Islet precursor cell (in vitro differentiated cells): Measurements from ENCODE around the gene METTL1.
A peak's percentile ranks its signal among the peaks of the same experiment; 100 is the strongest.
"Not testable (repeated sequence)": the region's sequence is repeated elsewhere in the genome, so short reads cannot be mapped to it uniquely, and the experiment has no call there.

Experiments
- DNase-seq: peaks from one replicate; pipeline ENCODE4 v3.0.0-alpha.2; 2018

The METTL1 gene

DNA sequence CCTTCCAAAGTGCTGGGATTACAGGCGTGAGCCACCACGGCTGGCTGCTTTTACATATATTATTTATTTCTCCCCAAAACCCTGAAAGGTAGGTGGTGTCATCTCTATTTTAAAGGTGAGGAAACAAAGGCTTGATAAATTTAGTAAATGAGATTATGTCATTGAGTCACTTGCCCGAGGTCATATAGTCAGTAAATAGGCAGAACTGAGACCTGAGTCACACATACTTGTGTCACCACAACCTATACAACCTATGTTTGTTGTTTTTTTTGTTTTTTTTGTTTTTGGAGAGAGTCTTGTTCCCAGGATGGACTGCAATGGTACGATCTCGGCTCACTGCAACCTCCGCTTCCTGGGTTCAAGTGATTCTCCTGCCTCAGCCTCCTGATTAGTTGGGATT lies 23.4 kb upstream of the METTL1 start:
- no peak for DNase-seq

GRCh38 chr12:57793920-57794319 lies 22.0 kb upstream of the METTL1 start:
- DNase-seq: no peak

DNA sequence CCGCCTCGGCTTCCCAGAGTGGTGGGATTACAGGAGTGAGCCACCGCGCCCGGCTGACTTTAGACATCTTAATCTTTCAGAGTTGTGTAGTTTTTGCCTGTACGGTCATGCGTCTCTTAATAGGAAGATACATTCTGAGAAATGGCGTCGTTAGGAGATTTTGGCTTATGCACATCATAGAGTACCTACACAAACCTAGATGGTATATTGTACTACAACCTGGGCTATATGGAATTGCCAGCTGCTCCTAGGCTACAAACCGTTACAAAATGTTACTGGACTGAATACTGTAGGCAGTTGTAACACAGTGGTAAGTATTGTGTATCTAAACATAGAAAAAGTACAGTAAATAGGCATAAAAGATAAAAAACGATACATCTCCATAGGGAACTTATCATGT lies 12.0 kb upstream of the METTL1 start:
- DNase-seq: no peak

- DNase-seq: no peak
Observed at GRCh38 chr12:57783466-57783801, 11.5 kb upstream of the METTL1 start.

GRCh38 chr12:57782608-57783465 lies 10.9 kb upstream of the METTL1 start, which contains the start of gene TSFM:
Gene TSFM, plus strand, starts transcription at chr12:57782787. Its CDS starts 15 bp downstream, at chr12:57782802.
- DNase-seq: peak; percentile 97

DNA sequence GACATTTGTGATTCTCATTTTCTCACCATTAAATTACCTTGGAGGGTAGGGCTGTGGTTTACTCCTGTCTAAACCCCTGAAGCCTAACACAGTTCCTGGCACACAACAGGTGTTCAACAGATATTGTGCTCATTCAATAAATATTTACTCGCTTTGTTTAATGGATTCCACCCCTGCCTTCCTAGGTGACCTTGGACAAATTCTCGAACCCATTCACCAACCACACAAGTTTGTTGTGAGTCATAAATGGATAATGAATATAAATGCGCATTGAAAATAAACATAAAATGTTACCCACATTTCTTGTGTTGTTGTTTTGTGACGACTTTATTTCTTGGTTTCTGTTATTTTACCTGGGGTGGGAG lies 10.3 kb upstream of the METTL1 start:
- no peak for DNase-seq

DNA sequence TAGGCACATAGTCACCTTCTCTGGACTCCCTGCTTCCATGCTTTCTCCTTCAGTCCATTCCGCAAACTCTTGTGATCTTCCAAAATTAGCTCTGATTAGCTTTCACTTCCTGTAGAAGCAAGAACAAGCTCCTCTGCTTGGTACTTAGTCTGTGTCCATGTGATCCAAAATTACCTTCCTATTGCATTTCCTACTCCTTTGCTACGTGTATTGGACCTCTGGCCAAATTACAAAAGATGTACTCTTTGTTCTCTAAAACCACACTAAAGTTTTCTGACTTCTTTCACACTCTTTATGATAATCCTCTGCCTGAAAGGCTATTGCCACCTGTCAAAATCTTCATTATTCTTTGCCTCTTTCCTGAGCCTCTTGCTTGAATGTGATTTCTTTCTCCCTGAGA lies 9.9 kb upstream of the METTL1 start:
- DNase-seq: no peak

GRCh38 chr12:57781244-57781643 lies 9.3 kb upstream of the METTL1 start:
- DNase-seq: no peak

GRCh38 chr12:57780284-57780897 lies 8.5 kb upstream of the METTL1 start:
- no peak for DNase-seq

DNA sequence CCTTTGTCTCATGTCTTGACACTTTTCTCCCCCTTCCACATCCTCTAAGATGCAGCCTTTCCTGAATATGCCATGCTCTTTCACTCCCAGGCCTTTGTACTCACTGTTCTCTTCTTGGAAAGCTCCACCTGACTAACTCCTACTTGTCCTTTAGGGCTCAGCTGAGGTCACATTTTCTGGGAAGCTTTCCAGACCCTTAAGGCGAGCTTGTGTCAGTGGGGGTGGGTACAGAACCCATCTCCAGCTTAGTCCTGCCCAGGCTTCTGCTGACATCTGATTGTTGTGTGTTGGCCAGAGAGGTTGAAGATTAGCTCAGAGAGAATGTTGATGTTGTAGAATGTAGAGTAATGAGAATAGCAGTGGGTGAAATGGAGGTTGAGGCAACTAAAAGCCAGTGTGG lies 7.8 kb upstream of the METTL1 start:
- no peak for DNase-seq

GRCh38 chr12:57777911-57778310 lies 6.0 kb upstream of the METTL1 start:
- DNase-seq: no peak

GRCh38 chr12:57777367-57777766 lies 5.5 kb upstream of the METTL1 start:
- no peak for DNase-seq

- no peak for DNase-seq
Observed at GRCh38 chr12:57776247-57776587, 4.3 kb upstream of the METTL1 start.

DNA sequence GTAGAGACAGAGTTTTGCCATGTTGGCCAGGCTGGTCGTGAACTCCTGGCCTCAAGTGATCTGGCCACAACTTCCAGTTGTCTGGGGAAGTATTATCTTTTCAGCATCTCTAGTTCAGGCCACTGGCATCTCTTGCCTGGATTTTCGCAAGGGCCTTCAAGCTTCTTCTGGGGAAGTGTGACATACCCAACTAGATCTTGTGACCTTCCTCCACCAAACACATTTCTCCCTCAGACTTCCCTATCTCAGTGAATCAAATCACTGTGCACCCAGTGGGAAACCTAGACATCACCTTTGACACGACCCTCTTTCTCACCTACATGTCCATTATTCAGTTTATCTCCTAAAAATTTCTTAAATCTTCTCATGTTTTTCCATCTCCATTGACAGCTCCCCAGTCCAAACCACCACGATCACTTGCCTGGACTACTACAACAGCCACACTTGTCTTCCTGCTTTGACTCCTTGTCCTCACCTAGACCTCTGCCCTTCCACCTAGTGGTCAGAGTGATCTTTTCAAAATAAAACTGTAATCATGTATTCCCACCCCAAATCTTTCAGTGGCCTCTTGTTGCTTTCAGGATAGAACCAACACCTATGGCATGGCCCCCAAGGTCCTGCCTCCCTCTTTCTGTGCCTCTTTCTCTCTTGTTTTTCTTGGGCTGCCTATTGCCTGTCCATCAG lies 3.8 kb upstream of the METTL1 start:
- DNase-seq: no peak

- no peak for DNase-seq
Observed at GRCh38 chr12:57775044-57775443, 3.1 kb upstream of the METTL1 start.

- not testable (repeated sequence) for DNase-seq
Observed at GRCh38 chr12:57774634-57775033, 2.7 kb upstream of the METTL1 start.

DNA sequence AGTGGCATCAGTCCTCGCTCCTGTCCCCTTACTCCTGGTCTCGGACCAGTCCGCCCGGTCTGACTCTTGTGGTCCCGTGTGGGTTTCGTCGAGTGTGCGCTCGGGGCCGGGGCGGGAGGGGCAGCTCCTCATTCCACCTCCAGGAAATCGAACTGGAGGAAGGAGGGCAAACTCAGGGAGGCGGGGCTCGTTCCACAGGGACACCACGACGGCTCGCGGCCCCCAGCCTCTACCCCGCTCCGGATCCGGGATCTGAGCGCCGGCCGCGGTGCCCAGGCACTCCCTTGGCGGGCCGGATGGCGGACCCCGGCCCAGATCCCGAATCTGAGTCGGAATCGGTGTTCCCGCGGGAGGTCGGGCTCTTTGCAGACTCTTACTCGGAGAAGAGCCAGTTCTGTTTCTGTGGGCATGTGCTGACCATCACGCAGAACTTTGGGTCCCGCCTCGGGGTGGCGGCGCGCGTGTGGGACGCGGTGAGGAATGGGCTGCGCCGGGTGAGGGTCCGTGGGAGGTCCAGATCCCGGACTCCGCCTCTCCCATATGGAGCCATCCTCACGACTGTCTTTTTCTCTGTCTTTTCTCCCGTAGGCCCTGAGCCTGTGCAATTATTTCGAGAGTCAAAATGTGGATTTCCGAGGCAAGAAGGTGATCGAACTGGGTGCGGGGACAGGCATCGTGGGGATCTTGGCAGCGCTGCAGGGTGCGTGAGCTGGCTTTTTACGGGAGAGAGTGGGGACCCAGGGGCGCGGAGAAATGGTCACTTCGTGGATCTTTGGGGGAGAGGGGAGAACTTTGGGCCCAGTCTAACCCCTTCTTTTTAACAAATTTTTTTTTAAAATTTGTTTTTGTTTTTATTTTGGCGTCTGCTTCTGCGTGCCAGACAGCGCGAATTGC lies 771 bp upstream of the METTL1 start, which contains the start of gene EEF1AKMT3:
Gene EEF1AKMT3, plus strand, starts transcription at position 186 of the 894 bp plus-strand sequence. Its CDS starts 111 bp downstream, at position 297.
- peak; percentile 90 for DNase-seq

GRCh38 chr12:57771236-57771872 lies 551 bp downstream of the METTL1 start:
- peak; percentile 49 for DNase-seq

DNA sequence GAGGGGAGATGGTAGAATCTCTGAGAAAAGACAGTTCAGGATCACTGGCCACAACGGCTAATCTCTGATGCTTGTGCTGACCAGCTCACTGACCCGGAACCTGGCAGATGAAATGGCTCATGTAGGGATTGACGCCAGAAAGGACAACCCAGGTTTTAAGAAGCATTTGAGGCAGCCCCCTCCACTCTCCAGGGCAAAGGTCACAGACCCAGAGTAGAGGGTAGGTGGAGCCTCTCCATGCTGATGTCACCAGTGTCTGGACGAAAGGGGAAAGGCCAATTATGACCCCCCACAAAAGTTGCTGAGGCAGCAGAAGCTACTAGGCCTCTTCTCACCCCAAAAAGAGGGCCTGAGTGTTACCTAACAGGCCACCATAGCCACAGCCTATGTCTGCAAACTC lies 1.2 kb downstream of the METTL1 start:
- DNase-seq: peak; percentile 40

- DNase-seq: peak; percentile 35
Observed at GRCh38 chr12:57769594-57769993, 2.3 kb downstream of the METTL1 start.

GRCh38 chr12:57767876-57768275 lies 4.0 kb downstream of the METTL1 start:
- peak; percentile 29 for DNase-seq

DNA sequence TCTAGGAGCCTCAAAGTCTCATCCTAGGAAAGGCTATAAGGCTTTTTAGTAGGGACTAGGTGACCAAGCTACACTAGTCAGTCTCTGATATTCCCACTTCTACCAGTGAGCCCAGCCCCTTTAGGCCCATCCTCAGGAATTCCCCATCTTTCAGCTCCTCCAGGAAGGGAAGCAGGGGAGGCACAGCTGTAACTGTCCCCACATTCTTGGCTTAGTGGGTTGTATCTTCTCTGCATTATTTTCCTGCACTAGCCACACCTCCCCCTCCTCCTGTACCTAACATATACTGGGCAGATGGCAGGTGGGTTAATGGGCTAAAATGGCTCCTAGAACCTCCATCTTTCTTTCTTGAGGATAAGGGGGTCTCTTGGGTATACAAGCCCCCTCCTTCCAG lies 4.6 kb downstream of the METTL1 start:
- no peak for DNase-seq
